NCI-H2171 treated with DMSO at 0.1 percent for 48 hours (cell line): Measurements from ENCODE around the gene SGSH.
A peak's percentile ranks its signal among the peaks of the same experiment; 100 is the strongest.
"Not testable (repeated sequence)": the region's sequence is repeated elsewhere in the genome, so short reads cannot be mapped to it uniquely, and the experiment has no call there.

ENCODE experiments used
- DNase-seq: peaks from one replicate; lab custom pipeline; 2025; lab: John Stamatoyannopoulos, UW

Gene SGSH

GRCh38 chr17:80253631-80254395, 33.7 kb upstream of the SGSH start:
- no peak for DNase-seq

- DNase-seq: peak; percentile 58
Observed at GRCh38 chr17:80252871-80253270, 32.7 kb upstream of the SGSH start.

- no peak for DNase-seq
Observed at GRCh38 chr17:80251966-80252365, 31.8 kb upstream of the SGSH start.

DNA sequence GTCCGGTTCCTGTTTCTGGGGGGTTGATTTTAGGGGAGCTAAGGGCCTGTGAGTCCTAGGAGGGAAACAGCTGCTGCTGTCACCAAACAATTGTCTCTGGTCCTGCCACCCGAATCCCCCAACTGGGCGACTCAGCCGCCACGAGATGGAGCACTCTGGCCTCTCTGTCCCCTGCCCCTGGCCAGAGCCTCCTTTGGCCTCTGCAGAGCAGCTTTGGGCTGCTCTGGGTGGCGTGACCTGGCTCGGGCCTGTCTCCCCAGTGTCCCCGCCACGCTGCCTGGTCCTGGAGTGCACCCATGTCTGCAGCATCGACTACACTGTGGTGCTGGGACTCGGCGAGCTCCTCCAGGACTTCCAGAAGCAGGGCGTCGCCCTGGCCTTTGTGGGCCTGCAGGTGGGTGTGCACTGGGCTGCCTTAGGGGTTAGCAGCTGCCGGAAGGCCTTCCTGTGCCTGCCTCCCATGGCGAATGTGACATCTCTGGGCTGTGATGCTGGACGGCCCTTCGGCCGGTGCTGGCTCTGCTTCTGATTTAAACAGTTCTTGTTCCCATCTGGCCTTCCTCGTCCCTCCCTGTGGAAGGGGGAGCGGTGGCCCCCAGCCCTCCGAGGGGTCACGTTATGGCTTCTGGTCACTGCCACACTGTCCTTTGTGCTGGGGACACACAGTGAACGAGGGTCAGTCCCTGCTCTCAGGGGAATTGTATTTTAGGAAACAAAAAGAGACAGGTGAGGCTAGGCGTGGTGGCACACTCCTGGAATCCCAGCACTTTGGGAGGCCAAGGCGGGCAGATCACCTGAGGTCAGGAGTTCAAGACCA, 29.0 kb upstream of the SGSH start:
- no peak for DNase-seq

- no peak for DNase-seq
Observed at GRCh38 chr17:80248001-80248893, 28.1 kb upstream of the SGSH start.

- no peak for DNase-seq
Observed at GRCh38 chr17:80247561-80247960, 27.4 kb upstream of the SGSH start.

- no peak for DNase-seq
Observed at GRCh38 chr17:80246726-80247125, 26.6 kb upstream of the SGSH start.

DNA sequence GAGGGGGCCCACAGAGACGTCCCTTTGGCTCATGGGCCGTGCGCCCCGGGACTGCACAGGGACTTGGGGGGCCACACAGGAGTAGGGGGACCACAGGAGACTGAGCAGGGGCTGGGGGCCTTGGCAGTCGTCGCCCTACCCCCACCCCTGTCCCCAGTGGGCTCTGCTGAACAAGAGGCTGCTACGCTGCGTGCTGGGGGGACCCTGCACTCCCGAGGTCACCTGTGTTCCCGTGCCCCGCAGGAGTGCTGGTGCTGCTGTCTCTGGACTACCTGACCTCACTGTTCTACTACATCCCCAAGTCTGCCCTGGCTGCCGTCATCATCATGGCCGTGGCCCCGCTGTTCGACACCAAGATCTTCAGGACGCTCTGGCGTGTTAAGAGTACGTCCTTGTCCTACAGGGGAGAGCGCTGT, 26.1 kb upstream of the SGSH start:
- DNase-seq: no peak

DNA sequence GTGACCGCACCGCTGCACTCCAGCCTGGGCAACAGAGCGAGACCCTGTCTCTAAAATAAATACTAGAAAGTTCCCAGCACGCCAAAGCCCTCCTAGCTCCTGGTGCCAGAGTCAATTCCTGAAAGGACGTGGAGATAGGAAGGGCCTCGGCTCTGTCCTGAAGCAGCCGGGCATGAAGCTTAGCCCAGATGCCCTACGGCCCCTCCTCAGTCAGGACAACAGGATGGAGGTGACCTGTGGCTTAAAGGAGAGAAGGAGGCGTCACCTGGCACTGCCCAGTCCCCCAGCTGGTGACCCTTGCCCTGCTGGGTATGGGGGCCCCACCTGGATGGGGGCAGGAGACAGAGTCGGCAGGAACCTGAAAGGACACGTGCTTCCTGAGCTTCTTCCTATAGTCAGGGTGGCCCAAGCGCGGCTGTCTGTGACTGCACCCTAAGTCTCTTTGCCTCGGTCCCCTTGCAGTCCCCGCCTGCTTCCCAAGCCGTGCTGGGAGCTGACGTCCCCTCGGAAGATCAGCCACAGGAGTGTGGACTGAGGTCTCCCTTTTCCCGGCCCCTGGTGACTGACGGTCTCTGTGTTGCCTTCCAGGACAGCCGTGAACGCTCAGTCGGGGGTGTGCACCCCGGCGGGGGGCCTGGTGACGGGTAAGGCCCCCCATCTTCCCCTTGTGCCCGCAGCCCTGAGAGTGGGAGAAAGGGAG, 25.6 kb upstream of the SGSH start:
- DNase-seq: no peak

GRCh38 chr17:80244871-80245509, 24.9 kb upstream of the SGSH start:
- no peak for DNase-seq

DNA sequence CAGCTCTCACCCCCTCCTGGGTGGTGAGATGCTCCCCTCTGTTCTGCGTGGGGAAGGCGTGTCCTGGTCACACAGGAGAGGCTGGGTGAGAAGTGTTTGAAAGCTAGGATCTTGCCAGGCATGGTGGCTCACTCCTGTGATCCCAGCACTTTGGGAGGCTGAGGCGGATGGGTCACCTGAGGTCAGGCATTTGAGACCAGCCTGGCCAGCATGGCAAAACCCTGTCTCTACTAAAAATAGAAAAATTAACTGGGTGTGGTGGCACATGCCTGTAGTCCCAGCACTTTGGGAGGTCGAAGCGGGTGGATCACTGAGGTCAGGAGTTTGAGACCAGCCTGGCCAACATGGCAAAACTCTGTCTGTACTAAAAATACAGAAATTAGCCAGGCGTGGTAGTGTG, 24.3 kb upstream of the SGSH start:
- not testable (repeated sequence) for DNase-seq

DNA sequence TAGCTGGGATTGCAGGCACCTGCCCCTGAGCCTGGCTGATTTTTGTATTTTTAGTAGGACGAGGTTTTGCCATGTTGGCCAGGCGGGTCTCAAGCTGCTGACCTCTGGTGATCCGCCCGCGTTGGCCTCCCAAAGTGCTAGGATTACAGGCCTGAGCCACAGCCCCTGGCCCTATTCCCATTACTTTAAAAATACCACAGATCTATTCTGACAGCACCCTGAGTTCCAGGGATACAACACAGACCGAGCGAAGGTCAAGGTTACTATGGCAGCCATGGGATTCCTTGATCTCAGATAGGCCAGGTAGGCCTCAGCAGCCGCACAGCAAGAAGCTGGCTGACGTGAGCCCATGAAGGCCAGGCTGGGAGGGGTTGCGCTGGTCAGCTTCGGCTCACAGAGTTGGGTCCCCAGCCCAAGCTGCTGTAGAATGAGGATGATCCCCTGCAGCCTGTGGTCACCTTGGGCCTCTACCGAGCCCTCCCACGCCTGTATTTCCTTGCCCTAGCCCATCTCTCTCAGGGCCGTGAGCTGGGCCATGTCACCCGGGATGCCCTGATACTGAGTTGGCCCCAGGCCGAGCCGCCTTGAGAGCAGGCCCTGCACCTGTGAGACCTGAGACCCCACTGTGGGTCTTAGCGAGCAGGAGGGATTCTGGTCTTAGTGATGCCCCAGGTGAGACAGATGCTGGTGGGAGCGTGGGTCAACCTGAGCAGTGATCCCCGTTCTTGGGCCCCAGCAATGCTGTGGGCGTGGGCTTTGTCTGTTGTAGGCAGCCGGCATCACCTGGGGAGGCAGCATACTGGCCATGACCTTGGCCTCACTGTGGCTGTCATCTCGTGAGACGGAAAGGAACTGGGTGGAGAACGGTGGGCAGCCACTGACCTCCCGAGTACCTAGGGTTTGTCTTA, 23.6 kb upstream of the SGSH start:
- no peak for DNase-seq

- DNase-seq: no peak
Observed at GRCh38 chr17:80242505-80242904, 22.4 kb upstream of the SGSH start.

DNA sequence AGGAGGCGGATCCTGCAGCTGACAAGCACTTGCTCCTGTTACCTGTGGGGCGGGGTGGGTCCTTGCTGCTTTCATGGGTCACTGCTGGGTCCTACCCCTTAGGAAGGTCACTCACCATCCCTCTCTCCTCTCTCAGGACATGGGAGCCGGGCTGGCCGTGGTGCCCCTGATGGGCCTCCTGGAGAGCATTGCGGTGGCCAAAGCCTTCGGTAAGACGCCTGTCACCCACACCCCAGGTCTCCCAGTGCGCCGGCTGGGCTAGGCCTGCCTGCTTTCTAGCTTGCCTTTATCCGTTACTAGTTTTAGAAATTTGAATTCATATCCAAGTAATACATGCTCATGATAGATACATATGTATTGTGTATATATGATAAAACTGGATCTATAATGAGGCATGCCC, 17.3 kb upstream of the SGSH start:
- DNase-seq: no peak

GRCh38 chr17:80236911-80237310, 16.8 kb upstream of the SGSH start:
- no peak for DNase-seq

DNA sequence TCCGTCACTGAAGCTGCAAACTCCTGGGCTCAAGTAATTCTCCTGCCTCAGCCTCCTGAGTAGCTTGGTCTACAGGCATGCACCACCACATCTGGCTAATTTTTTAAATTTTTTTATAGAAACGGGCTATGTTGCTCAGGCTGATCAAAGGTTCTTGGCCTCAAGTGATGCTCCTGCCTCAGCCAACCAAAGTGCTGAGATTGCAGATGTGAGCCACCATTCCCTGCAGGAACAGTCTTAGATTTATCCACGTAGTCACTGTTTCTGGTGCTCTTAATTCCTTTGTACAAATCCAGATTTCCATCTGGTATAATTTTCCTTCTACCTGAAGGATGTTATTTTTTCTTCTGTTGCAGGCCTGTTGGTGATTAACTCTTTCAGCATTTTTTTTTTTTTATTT, 13.1 kb upstream of the SGSH start:
- DNase-seq: no peak

- no peak for DNase-seq
Observed at GRCh38 chr17:80232438-80232837, 12.3 kb upstream of the SGSH start.

DNA sequence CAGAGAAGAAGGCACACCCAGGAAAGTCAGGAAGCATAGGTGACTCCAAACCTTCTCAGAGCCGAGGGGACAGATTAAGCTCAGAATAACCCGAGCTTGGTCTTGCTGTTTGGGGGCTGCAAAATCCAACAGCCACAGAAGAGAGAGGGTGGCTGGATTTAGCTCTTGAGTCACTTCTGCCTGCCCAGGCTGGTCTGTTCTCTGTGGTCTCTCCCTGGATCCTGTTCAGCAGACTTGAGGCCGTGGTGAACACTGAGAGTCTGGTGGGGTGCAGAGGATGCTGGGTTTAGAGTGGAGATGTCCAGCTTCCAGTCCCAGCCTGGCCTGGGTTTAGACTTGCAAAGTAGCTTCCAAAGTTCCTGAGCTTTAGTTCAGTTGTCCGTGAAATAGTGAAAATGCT, 8.9 kb upstream of the SGSH start:
- DNase-seq: no peak

DNA sequence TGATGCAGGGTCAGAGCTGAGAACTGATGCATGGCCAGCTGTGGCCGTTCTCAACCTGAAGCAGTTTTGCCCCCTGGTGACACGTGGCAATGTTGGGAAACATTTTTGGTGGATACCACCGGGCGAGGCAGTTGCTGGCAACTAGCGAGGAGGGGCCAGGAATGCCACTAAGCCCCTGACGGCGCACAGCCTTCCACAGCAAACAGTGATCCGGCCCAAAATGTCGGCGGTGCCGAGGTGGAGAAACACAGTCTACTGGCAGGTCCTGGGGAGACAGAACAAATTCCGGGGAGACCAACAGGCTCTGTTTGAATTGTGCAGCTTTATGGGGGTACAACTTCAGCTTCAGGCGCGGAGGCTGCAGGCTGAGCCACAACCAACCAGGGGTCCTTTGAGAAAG, 8.3 kb upstream of the SGSH start:
- DNase-seq: no peak

DNA sequence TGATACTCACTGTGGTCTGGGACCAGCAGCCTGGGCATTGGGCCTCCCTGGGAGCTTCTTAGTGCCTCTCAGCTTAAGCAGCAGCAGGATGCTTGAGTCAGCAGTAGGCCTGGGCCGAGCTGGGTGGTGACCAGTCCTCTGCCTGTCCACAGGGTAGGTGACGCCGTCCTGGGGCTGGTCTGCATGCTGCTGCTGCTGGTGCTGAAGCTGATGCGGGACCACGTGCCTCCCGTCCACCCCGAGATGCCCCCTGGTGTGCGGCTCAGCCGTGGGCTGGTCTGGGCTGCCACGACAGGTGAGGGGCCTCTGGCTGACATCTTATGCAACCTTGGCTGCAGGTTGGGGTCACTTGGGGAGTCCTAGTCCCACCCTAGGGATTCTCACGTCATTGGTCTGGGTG, 7.5 kb upstream of the SGSH start:
- no peak for DNase-seq
